ENCODE results near the gene THOC6.

DNA sequence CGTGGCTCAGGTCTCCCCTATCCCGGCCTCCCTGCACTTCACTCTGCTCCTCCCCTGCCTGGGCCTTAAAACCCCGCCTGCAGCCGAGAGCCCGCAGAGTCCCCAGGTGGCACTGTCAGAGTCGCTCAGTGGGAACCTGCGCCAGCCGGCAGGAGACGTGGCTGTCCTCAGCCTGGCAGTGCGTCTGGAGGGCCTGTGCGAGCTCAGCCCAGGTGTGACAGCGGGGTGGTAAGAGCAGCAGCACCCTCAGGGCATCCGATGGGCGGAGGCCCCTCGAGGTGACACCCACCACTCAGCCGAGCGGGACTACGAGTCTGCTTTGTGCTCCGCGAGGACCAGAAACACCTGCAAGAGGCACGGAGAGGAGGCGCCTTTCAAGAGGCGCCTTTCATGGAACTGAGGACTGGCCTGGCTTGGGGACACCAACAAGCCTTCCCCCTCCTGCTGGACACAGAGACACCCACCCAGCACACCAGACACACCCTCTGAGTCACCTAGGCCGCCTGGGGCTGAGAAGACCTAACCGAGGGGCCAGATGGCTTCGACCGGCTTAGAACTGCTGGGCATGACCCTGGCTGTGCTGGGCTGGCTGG, 10.9 kb upstream of the THOC6 start, which contains the start of gene CLDN9:
- TF ChIP-seq ZNF425 (CRISPR knock-in tag; conservative IDR thresholded peaks at IDR 0.05) (no peak), CTCF (IDR thresholded peaks at IDR 0.05) (no peak), ZNF138 (CRISPR knock-in tag; conservative IDR thresholded peaks at IDR 0.05) (no peak), IRF2 (CRISPR knock-in tag; IDR thresholded peaks at IDR 0.05; ENCODE audit: borderline replicate concordance, low read depth) (no peak), MYBL2 (CRISPR knock-in tag; IDR thresholded peaks at IDR 0.05) (no peak), CREB1 (CRISPR knock-in tag; IDR thresholded peaks at IDR 0.05) (no peak), TEAD4 (CRISPR knock-in tag; IDR thresholded peaks at IDR 0.05) (no peak), PRRX2 (CRISPR knock-in tag; IDR thresholded peaks at IDR 0.05) (no peak), ZBTB43 (CRISPR knock-in tag; IDR thresholded peaks at IDR 0.05) (no peak), SP1 (CRISPR knock-in tag; conservative IDR thresholded peaks at IDR 0.05) (no peak), ZNF121 (CRISPR knock-in tag; IDR thresholded peaks at IDR 0.05) (no peak)
- TF ChIP-seq, protein P1, sequence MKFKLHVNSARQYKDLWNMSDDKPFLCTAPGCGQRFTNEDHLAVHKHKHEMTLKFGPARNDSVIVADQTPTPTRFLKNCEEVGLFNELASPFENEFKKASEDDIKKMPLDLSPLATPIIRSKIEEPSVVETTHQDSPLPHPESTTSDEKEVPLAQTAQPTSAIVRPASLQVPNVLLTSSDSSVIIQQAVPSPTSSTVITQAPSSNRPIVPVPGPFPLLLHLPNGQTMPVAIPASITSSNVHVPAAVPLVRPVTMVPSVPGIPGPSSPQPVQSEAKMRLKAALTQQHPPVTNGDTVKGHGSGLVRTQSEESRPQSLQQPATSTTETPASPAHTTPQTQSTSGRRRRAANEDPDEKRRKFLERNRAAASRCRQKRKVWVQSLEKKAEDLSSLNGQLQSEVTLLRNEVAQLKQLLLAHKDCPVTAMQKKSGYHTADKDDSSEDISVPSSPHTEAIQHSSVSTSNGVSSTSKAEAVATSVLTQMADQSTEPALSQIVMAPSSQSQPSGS (CRISPR knock-in tag; IDR thresholded peaks at IDR 0.05; ENCODE audit: borderline replicate concordance, low read depth) = no peak

Data from WTC11 (cell line).